Large intestine (tissue), 3 donors: ENCODE results near the gene RIF1. TPM values are rescaled to one million over a fixed set of nuclear protein-coding genes. Genes with fewer than 3 reads are reported as not detected.

Experiments used
- DNase-seq, 2 donors: peaks; one replicate each; pipeline versions ENCODE4 v3.0.0 to v3.0.0-alpha.2; 2013
- H3K27ac ChIP-seq: one replicate; pipeline ENCODE4 v1.5.1; 2013; ENCODE audit warnings: low read length
- H3K27me3 ChIP-seq: 2 replicates; pipeline ENCODE4 v1.6.1; 2013; ENCODE audit warnings: low read length; ENCODE audit not compliant: control insufficient read depth, insufficient read depth
- H3K36me3 ChIP-seq: 2 replicates; pipeline ENCODE4 v1.6.1; 2013; ENCODE audit warnings: low read length; ENCODE audit not compliant: control insufficient read depth, insufficient read depth
- H3K4me1 ChIP-seq: one replicate; pipeline ENCODE4 v1.6.1; 2013; ENCODE audit warnings: low read length; ENCODE audit not compliant: control insufficient read depth, insufficient read depth
- H3K4me3 ChIP-seq: one replicate; pipeline ENCODE4 v1.5.1; 2013; ENCODE audit warnings: low read length
- H3K9me3 ChIP-seq: one replicate; pipeline ENCODE4 v1.6.1; 2013; ENCODE audit warnings: mild to moderate bottlenecking, low read depth, low read length, moderate library complexity; ENCODE audit not compliant: control insufficient read depth
- WGBS: methylation state at CpG from one replicate; pipeline ENCODE4 v1.1.5; 2013; ENCODE audit warnings: low lambda C conversion rate; ENCODE audit not compliant: insufficient coverage; 5-methylcytosine and 5-hydroxymethylcytosine counted together
- polyA plus RNA-seq: library from polyadenylated mRNA; unstranded; fragments of 120-200 nt; gene quantifications from one replicate; pipeline ENCODE4 v1.2.1, GENCODE V29; 2013

The RIF1 gene
- polyA plus RNA-seq, 1 donor, result 19.1 TPM

GRCh38 chr2:151388011-151388410 is 21.7 kb upstream of the RIF1 start:
- 88% methylated on average over 3 of the region's 4 CpGs for whole genome bisulfite sequencing
- Histone ChIP-seq H3K4me3 (no peak overlapping the region), H3K27me3 (no peaks in the 10 kb centered on the region), H3K9me3 (no peaks in the 10 kb centered on the region), H3K27ac (no peak overlapping the region), H3K4me1 (no peaks in the 10 kb centered on the region), H3K36me3 (no peaks in the 10 kb centered on the region)
- no peak for DNase-seq

- Histone ChIP-seq H3K4me1 (no peaks in the 10 kb centered on the region), H3K4me3 (no peak overlapping the region), H3K9me3 (no peaks in the 10 kb centered on the region), H3K27me3 (no peaks in the 10 kb centered on the region), H3K36me3 (no peaks in the 10 kb centered on the region), H3K27ac (no peak overlapping the region)
- no CpG with 5 or more reads among the region's 2 CpGs for WGBS
- no peak for DNase-seq
Measured at GRCh38 chr2:151391436-151391835, 18.3 kb upstream of the RIF1 start.

DNA sequence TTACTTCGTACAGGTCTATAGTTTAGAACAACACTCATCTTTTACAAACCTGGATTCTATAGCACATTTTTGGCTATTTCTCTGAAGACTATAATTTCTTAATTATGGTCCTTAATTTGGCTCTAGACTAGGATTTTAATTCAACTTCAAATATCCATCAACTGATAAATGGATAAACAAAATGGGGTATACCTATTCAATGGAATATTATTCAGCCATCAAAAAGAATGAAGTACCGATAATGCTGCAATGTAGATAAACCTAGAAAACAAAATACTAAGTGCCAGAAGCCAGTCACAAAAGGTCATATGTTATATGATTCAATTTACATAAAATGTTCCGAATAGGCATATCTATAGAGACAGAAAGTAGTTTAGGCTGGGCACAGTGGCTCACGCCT is 15.2 kb upstream of the RIF1 start:
- no peaks in the 10 kb centered on the region for H3K36me3 ChIP-seq
- no peak overlapping the region for H3K4me3 ChIP-seq
- H3K9me3 ChIP-seq, result no peaks in the 10 kb centered on the region
- H3K27ac ChIP-seq, result no peak overlapping the region
- 100% methylated on average over 1 of the region's 4 CpGs for WGBS
- DNase-seq, result no peak
- no peaks in the 10 kb centered on the region for H3K4me1 ChIP-seq
- H3K27me3 ChIP-seq, result no peaks in the 10 kb centered on the region

GRCh38 chr2:151395509-151396374 is 14.0 kb upstream of the RIF1 start:
- DNase-seq, result no peak
- H3K4me1 ChIP-seq, result no peaks in the 10 kb centered on the region
- no peaks in the 10 kb centered on the region for H3K9me3 ChIP-seq
- no peak overlapping the region for H3K4me3 ChIP-seq
- no peaks in the 10 kb centered on the region for H3K27me3 ChIP-seq
- WGBS, result 100% methylated on average over 1 of the region's 4 CpGs
- H3K27ac ChIP-seq, result no peak overlapping the region
- no peaks in the 10 kb centered on the region for H3K36me3 ChIP-seq

- no peak overlapping the region for H3K27ac ChIP-seq
- no peak overlapping the region for H3K4me3 ChIP-seq
- no peaks in the 10 kb centered on the region for H3K27me3 ChIP-seq
- no peak for DNase-seq
- H3K9me3 ChIP-seq, result no peaks in the 10 kb centered on the region
- no peaks in the 10 kb centered on the region for H3K36me3 ChIP-seq
- H3K4me1 ChIP-seq, result no peaks in the 10 kb centered on the region
- WGBS, result no CpG with 5 or more reads among the region's 1 CpG
Measured at GRCh38 chr2:151399981-151400380, 9.7 kb upstream of the RIF1 start.

GRCh38 chr2:151401149-151401548 is 8.6 kb upstream of the RIF1 start:
- Histone ChIP-seq H3K4me3 (no peak overlapping the region), H3K27ac (no peak overlapping the region), H3K9me3 (no peaks in the 10 kb centered on the region), H3K4me1 (no peaks in the 10 kb centered on the region), H3K36me3 (no peaks in the 10 kb centered on the region), H3K27me3 (no peaks in the 10 kb centered on the region)
- WGBS, result no CpG with 5 or more reads among the region's 5 CpGs
- no peak for DNase-seq

- H3K27ac ChIP-seq, result no peak overlapping the region
- WGBS, result 72% methylated on average over 2 of the region's 4 CpGs
- no peak overlapping the region for H3K4me3 ChIP-seq
- H3K36me3 ChIP-seq, result no peaks in the 10 kb centered on the region
- no peaks in the 10 kb centered on the region for H3K9me3 ChIP-seq
- no peaks in the 10 kb centered on the region for H3K27me3 ChIP-seq
- no peaks in the 10 kb centered on the region for H3K4me1 ChIP-seq
- DNase-seq, result no peak
Measured at GRCh38 chr2:151403914-151404313, 5.8 kb upstream of the RIF1 start.

GRCh38 chr2:151405376-151405775 is 4.3 kb upstream of the RIF1 start:
- H3K27ac ChIP-seq, result no peak overlapping the region
- no peak overlapping the region for H3K4me3 ChIP-seq
- no peaks in the 10 kb centered on the region for H3K4me1 ChIP-seq
- H3K36me3 ChIP-seq, result no peaks in the 10 kb centered on the region
- no CpG with 5 or more reads among the region's 4 CpGs for WGBS
- DNase-seq, result no peak
- no peaks in the 10 kb centered on the region for H3K9me3 ChIP-seq
- no peaks in the 10 kb centered on the region for H3K27me3 ChIP-seq

- no peaks in the 10 kb centered on the region for H3K9me3 ChIP-seq
- H3K4me1 ChIP-seq, result no peaks in the 10 kb centered on the region
- peaks cover 2% of the 10 kb centered on the region for H3K36me3 ChIP-seq
- H3K27me3 ChIP-seq, result no peaks in the 10 kb centered on the region
- DNase-seq, result no peak
- no peak overlapping the region for H3K27ac ChIP-seq
- H3K4me3 ChIP-seq, result no peak overlapping the region
Measured at GRCh38 chr2:151407281-151407680, 2.4 kb upstream of the RIF1 start.

DNA sequence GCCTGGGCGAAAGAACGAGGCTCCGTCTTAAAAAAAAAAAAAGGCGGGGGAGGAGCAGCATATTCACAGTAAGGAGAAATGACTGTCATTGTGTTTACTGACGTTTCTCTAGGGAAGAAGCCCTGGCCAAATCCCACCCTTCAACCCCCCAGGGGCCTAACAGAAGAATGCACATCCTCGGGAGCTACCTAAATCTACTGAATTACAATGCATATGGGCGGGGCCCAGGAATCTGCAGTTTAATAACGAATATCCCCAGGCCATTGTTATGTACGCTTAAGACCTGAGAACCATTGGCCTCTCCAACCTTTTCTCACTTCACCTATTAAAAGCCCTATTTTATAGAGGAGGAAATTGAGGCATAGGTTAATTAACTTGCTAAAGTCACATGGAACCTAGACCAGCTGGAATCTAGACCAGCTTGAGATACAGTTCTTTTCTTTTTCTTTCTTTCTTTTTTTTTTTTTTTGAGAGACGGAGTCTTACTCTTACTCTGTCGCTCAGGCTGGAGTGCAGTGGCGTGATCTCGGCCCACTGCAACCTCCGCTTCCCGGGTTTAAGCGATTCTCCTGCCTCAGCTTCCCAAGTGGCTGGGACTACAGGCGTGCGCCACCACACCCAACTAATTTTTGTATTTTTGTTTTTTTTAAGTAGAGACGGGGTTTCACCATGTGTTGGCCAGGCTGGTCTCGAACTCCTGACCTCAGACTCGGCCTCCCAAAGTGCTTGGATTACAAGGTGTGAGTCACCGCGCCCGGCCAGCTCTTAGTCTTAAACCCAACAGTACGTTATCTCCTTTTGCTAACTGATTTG is 708 bp upstream of the RIF1 start:
- 100% methylated on average over 1 of the region's 25 CpGs for WGBS
- Histone ChIP-seq H3K36me3 (peaks cover 12% of the 10 kb centered on the region), H3K4me3 (no peak overlapping the region), H3K9me3 (no peaks in the 10 kb centered on the region), H3K4me1 (no peaks in the 10 kb centered on the region), H3K27ac (peak overlapping the region; percentile 94), H3K27me3 (no peaks in the 10 kb centered on the region)
- no peak for DNase-seq
